Stimulated activated CD8-positive, alpha-beta memory T cell treated with anti-CD3 and anti-CD28 coated beads, Interleukin-7, amount 100 ng/mL, for 4 hours (primary cell): ENCODE results near the gene NMD3.

Source experiments
- DNase-seq, 2 donors: peaks; one replicate each; pipeline ENCODE4 v3.0.0-alpha.2; 2020; ENCODE audit warnings: low read depth in 2 of 2

Gene NMD3

GRCh38 chr3:161230621-161231171 lies 9.6 kb downstream of the NMD3 start:
- no peak for DNase-seq

GRCh38 chr3:161231861-161232260 lies 10.8 kb downstream of the NMD3 start:
- DNase-seq, result no peak

DNA sequence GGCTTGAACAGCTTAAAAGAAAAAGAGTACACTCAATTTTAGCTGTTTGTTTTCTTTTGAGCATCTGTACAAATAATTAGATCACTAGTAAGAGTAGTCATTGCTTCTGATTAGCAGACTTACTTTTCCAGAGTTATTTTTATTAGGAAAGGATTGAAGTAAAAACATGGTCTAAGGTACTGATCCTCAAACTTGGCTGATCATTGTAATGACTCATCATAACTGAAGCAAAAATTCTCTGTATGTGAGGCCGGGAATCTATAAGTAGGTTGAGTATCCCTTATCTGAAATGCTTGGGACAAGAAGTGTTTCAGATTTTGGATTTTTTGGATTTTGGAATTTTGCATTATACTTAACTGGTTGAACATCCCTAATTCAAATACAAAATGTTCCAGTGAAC lies 12.4 kb downstream of the NMD3 start:
- no peak for DNase-seq

DNA sequence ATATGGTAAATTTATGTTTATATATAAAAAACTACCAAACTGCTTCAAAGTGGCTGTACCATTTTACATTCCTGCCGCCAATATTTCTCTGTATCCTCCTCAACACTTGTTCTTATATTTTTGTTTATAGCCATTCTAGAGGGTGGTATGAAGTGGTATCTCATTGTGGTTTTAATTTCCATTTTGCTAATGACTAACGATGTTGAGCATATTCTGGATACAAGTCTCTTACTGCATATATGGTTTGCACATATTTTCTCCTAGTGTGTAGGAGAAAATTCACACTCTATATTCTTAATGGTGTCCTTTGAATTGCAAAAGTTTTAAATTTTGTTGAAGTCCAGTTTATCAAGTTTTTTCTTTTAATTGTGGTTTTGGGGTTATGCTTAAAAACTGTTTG lies 15.1 kb downstream of the NMD3 start:
- no peak for DNase-seq

DNA sequence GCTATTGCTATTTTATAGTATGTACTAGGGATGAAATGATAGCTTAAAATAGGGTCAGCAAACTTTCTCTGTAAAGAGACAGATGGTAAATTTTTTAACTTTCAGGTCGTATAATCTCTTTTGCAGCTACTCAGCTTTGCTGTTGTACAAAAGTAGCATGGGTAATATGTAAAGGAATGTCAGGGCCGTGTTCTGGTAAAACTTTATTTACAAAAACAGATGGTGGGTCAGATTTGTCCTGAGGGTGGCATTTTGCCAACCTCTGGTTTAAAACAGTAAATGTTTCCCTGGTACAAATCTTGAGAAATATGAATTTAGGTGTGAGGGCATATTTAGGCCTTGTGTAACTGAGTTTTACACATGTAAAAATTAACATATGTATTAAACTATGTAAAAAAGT lies 18.6 kb downstream of the NMD3 start:
- DNase-seq, result no peak

GRCh38 chr3:161244538-161244937 lies 23.4 kb downstream of the NMD3 start:
- no peak for DNase-seq

DNA sequence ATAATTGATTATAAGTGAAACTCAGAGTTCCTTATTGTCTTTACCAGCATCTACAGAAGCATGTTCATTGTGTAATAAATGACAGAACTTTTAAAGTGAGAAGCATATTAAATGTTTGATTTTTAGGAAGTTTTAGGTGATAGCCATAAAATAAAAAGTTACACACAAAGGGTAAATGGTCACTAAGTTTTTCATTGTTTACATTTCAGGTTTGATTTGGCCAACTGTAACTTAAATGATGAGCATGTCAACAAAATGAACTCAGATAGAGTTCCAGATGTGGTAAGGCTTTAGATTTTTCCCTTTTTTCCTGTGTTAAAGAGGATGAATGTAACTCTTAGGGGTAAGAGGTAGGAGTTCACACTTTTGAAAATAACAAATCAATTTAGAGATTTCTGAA lies 25.9 kb downstream of the NMD3 start:
- DNase-seq, result no peak

DNA sequence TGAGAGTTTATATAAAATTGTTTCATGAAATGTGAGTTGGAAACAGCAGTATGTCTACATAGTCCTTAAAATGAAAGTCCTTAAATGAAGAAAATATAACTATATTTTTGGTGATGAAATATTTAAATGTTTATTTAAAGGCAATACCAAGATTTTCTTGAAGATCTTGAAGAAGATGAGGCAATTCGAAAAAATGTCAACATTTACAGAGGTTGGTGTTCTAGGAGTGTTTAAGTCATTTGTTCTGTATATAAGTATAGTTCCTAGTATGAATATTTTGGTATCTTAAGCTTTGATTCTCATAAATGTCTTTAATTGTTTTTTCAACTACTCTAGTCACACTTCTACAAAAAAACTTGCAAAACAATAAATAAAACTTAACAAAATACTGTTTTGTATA lies 29.0 kb downstream of the NMD3 start:
- DNase-seq, result no peak

- no peak for DNase-seq
Observed at GRCh38 chr3:161251716-161252115, 30.6 kb downstream of the NMD3 start.

GRCh38 chr3:161252143-161252542 lies 31.0 kb downstream of the NMD3 start:
- no peak for DNase-seq

DNA sequence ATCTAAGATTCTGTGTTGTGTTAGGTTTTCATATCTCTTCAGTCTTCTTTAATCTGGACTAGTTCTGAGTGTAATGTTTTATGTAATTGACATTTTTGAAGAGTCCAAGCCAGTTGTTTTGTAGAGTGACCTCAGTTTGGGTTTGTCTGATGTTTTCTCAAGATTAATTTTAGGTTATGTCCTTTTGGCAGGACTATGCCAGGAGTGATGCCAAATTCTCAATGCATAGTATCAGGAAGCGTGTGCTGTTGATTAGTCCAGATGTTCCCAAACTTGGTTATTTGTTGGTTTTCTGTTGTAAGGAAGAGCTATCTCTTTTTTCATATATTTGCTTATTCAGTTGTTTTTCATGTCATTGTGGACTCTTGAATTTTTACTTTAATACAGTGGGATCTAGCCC lies 32.6 kb downstream of the NMD3 start:
- DNase-seq, result no peak

GRCh38 chr3:161254861-161255260 lies 33.8 kb downstream of the NMD3 start:
- no peak for DNase-seq

GRCh38 chr3:161263057-161263456 lies 41.9 kb downstream of the NMD3 start:
- no peak for DNase-seq

DNA sequence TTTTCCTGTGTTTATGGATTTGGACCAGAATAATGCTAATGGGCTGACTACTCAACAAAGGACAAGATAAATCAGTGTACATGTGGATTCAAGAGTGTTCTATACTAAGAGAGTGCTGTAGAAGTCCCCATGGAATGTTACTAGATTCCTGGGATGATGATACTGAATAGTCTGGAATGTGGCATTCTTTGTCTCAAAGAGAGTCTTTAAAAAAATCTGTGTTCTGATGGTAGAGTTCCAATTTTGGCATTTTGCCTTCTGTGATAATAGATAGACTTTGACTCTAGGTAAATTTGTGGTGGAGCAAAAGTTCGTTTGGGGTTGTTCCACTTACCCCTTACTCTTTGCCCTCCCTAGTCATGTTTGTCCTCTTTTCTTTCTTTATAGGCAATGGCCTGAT lies 43.7 kb downstream of the NMD3 start:
- no peak for DNase-seq

GRCh38 chr3:161265916-161266571 lies 44.9 kb downstream of the NMD3 start:
- no peak for DNase-seq

DNA sequence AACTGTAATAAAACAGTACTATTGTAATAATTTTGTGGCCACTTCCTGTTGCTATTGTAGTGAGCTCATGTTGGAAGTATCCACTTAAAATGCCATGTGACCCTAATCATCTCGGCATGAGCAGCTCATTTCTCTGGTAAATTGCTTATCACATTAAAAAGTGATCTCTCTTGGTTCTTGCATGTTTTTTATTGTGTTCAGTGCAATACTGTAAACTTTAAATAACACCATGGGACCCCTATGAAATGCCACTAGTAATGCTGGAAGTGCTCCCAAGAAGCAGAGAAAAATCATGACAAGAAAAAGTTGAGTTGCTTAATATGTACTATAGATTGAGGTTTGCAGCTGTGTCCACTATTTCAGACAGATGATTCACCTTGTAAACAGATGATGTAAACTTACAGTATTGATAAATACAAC lies 45.6 kb downstream of the NMD3 start:
- DNase-seq, result no peak

- no peak for DNase-seq
Observed at GRCh38 chr3:161267646-161268045, 46.5 kb downstream of the NMD3 start.

GRCh38 chr3:161268601-161269000 lies 47.5 kb downstream of the NMD3 start:
- DNase-seq, result no peak

DNA sequence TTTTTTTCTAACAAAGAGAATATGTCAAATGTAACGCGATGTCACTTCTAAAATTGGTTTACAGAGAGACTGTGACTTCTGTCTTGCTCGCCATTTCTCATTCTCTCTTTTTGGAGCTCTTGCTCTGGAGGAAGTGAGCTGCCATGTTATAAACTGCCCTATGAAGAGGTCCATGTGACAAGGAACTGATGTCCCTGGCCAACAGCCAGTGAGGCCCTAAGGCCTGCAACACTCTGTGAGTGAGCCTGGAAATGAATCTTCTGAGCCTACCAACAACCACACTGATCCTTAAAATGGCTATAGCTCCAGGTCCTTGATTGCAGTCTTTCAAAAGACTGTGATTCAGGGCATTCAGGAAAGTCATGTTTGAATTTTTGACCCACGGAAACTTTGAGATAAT lies 49.9 kb downstream of the NMD3 start:
- no peak for DNase-seq

DNA sequence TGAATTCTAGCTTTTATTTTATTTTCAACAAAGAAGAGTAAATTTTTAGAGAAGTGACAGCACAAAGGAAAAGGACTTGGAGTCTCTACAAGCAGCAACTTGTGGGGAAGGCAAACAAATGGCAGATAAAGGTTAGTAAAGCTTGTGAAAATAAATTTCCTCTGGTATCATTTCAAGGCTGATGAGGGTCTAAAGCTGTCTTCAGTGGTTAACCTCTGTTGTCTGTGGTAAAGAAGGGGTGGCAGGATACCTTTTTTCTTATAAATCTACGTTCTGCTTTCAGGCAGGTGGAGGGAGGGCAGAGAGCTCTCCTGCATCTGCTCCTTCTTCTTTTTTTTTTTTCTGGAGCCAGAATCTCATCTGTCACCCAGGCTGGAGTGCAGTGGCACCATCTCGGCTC lies 50.5 kb downstream of the NMD3 start:
- DNase-seq, result no peak

- no peak for DNase-seq
Observed at GRCh38 chr3:161272524-161272923, 51.4 kb downstream of the NMD3 start.

- DNase-seq, result no peak
Observed at GRCh38 chr3:161273589-161274218, 52.6 kb downstream of the NMD3 start.

DNA sequence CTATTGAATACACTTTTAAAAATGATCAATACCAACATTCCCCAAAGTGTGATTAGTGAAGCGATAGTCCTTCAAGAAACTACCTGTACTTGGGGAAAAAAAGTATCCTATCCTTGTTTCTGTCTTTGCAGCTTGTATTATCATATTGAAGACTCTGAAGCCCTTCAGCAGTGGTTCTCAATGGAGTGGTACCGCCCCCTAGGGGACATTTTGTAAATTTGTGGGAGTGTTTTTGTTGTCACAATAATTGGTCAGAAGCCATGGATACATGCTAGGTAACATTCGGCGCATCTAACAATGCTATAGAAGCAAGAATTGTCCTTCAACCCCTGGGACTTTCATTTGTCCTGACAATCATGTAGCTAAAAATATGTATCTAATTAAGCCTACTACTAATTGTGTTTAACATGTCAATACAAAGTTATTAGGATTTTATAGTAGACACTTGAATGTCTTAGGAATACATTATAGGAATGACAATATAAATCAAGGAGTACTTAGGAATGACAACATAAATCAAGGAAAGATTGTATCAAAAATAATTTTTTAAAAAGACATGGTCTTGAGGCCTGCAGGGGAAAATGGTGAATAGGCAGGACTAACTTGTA lies 53.7 kb downstream of the NMD3 start:
- DNase-seq, result peak in 1 of 2 donors; percentile 7
